Urothelium cell line (cell line): ENCODE measurements around the gene TMEM80.
A peak's percentile ranks its signal among the peaks of the same experiment; 100 is the strongest.
"Not testable (repeated sequence)": the region's sequence is repeated elsewhere in the genome, so short reads cannot be mapped to it uniquely, and the experiment has no call there.

ENCODE experiments used
- DNase-seq: peaks from one replicate; pipeline ENCODE4 v3.0.0; 2011; ENCODE audit warnings: low spot score, mixed read lengths
- FAIRE-seq: peaks from 2 replicates; lab custom pipeline; 2011; peaks lifted over from hg19 to GRCh38; lab: Jason Lieb, UNC

The TMEM80 gene

GRCh38 chr11:695538-696248 lies at the start of gene TMEM80:
TMEM80 (plus strand) TSS chr11:695816; CDS start chr11:695828, 12 bp downstream.
- DNase-seq (peak; percentile 76), FAIRE-seq (no peak)

- FAIRE-seq (no peak), DNase-seq (no peak)
These were observed 49.4 kb upstream of the TMEM80 start for GRCh38 chr11:646214-646613.

GRCh38 chr11:647672-648158 lies 47.9 kb upstream of the TMEM80 start:
- DNase-seq, FAIRE-seq: not testable (repeated sequence)

DNA sequence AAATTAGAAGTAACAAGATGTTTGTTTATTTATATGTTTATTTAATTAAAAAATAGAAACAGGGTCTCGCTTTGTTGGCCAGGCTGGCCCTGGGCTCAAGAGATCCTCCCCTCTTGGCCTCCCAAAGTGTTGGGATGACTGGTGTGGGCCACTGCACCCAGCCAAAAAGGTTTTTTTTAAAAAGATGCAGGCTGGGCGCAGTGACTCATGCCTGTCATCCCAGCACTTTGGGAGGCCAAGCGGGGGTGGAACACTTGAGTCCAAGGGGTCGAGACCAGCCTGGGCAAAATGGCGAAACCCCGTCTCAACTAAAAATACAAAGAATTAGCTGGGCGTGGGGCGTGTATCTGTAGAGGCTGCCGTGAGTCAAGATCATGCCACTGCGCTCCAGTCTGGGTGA lies 45.1 kb upstream of the TMEM80 start:
- DNase-seq (no peak), FAIRE-seq (no peak)

DNA sequence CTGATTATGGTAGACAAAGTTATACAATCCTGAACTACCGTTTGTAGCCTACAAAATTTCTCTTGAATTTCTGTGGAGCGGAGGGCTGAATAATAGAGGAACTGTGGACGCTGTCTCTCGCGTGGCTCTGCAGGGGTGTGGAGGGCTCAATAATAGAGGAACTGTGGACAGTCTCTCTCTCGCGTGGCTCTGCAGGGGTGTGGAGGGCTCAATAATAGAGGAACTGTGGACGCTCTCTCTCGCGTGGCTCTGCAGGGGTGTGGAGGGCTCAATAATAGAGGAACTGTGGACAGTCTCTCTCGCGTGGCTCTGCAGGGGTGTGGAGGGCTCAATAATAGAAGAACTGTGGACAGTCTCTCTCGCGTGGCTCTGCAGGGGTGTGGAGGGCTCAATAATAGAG lies 42.5 kb upstream of the TMEM80 start:
- DNase-seq, FAIRE-seq: not testable (repeated sequence)

DNA sequence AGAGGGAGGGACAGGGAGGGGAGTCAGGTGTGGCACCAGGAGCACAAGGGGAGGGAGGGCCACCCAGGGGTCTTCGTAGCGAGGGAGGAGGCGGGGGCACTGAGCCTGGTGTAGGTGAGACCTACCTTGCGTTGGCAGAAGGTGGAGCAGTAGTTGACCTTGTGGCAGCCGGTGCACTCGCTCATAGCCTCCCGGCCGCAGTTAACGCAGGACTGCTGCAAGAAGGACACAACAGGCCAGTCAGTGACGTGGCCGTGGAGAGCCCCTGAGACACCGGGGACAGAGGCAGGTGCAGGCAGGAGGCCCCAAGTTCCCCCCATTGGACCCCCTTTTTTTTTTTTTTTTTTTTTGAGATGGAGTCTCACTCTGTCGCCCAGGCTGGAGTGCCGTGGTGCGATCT lies 41.8 kb upstream of the TMEM80 start:
- no peak for DNase-seq
- FAIRE-seq, result no peak

GRCh38 chr11:654444-654843 lies 41.2 kb upstream of the TMEM80 start:
- not testable (repeated sequence) for DNase-seq, FAIRE-seq

DNA sequence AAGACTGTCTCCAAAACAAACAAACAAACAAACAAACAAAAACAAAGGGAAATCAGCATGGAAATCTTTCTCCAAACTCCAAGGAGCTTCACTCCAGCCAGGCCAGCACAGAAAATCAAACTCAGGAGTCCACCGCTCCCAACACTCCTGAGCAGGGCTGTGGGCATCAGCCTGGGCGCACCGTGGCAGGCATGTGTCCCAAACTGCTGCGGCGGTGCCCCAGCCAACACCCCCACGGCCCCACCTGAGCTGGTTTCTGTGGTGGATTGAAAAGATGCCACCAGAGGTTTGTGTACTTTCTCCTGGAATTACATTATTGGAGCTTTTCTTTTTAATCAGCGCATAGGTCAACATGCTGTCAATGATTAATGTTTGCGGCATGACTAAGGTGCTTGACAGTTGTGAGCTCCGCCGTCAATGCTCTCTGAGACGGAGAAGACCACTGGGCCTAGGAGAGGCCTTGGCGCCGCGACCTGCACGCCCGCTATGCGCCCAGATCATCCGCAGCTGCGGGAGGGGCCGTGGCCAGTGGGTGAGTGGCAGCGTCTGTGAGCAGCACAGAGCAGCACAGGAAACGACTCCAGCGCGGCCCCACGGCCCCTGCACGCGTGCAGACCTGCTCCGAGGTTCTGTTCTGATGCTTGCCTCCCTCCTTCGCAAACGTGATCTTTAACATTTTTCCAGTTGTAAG lies 40.4 kb upstream of the TMEM80 start:
- no peak for DNase-seq

DNA sequence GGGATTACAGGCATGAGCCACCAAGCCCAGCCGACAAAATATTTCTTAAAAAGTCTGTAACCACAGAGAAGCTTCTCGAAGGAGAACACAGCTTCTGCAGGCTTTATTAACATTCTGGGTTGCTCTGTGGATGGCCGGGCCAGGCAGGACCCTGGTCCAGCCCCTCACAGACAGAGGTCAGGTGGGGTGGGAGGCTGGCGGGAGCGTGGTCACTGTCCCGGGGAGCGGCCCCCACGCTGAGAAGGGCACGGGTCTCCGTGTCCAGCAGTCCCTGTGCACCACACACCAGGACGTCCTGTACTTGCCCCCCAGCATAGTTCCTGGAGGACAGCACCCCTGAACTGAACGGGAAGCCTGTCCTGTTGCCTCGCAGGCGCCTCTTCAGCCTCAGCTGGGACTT lies 39.2 kb upstream of the TMEM80 start:
- DNase-seq, result no peak
- FAIRE-seq, result no peak

More for the DNA sequence above, 40.4 kb upstream of the TMEM80 start:
- FAIRE-seq, result no peak

GRCh38 chr11:656866-657265 lies 38.8 kb upstream of the TMEM80 start:
- no peak for DNase-seq
- FAIRE-seq, result no peak

GRCh38 chr11:657691-658126 lies 37.9 kb upstream of the TMEM80 start:
- FAIRE-seq, result no peak
- DNase-seq, result no peak

GRCh38 chr11:659532-660085 lies 36.0 kb upstream of the TMEM80 start:
- DNase-seq (no peak), FAIRE-seq (no peak)

DNA sequence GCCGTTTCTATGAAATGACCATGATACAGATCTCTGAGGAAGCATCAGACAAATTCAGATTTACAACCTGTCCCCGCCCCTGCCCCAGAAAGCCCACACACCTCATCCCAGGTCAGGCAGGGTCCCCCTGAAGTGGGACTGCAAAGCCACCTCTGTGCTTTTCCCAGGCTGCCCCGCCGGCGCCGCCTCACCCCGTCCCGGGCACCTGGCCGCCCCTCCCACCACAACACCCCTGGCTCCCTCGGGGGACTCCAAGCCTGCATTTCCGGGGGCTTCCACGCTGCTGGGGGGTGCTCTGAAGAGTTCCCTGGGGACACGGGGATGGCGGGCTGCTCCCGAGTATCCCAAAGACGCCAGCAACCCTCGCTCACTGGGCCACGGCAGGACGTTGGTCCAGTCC lies 35.3 kb upstream of the TMEM80 start:
- FAIRE-seq (no peak), DNase-seq (no peak)

GRCh38 chr11:660681-661444 lies 34.8 kb upstream of the TMEM80 start:
- DNase-seq (no peak), FAIRE-seq (no peak)

GRCh38 chr11:662689-663274 lies 32.8 kb upstream of the TMEM80 start:
- FAIRE-seq (peak; percentile 13), DNase-seq (peak; percentile 65)

DNA sequence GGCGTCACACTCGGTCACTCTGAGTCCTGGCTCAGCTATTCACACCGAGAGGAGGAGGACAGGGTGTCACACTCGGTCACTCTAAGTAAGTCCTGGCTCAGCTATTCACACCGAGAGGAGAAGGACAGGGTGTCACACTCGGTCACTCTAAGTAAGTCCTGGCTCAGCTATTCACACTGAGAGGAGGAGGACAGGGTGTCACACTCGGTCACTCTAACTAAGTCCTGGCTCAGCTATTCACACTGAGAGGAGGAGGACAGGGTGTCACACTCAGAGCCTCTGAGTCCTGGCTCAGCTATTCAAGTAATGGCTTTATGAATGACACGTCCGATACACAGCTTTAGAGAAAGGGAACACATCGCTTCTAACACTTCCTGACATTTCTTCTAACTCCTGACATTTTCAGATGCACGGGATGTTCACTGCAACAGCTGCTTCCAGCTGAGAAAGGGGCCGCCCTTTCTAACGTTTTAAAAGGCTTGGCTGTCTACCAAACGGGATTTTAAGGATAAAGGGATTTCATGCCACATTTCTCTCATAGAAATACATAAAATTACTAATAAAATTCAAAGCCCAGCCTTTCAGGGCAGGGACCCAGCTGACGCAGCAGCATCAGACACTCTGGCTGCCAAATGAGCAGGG lies 30.4 kb upstream of the TMEM80 start:
- no peak for DNase-seq

DNA sequence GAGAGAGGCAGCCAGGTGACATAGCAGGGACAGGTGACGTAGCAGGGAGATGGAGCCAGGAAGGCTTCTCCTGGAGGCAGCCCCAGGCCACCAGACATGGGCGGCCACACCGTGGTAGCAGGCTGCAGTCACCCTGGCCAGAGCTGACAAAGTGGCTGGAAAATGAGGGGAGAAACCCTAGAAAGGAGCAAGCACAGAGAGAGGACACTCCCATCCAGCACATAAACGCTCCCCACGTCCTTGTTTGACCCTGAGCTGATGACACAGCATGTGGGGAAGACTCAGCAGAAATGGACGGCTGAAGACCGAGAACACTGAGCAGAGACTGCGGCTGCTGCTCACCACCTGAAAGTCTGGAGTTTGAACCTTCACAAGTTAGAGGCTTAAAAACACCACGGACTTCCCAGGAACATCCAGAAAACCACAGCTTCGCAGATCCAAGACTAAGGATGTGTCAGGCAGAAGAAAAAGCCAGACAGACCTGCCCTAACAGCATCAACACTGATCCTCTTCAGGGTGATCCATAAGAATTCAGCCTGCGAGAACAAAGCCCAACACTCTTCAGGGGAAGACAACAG lies 29.8 kb upstream of the TMEM80 start:
- no peak for DNase-seq
- no peak for FAIRE-seq

More for the DNA sequence above, 30.4 kb upstream of the TMEM80 start:
- no peak for FAIRE-seq

DNA sequence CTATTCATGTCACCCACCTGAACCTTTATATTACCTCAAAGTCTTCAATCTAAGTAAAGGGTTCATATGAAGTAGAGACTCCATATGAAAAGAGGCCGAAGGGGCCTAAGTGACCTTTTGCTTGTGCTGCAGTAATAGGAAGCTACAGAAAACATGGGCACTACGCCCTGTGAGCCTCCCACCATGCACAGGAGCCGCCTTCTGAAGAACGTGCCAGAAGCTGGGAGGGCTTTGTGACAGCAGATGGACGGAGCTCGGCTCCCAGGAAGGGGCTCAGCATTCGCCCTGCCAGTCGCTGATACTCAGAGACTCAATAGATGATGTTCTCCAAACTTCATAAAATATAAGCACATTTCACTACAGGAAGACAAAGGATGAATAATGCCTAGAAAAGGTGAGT lies 21.8 kb upstream of the TMEM80 start:
- FAIRE-seq (no peak), DNase-seq (no peak)

- DNase-seq, result no peak
- no peak for FAIRE-seq
These were observed 21.2 kb upstream of the TMEM80 start for GRCh38 chr11:674406-674805.

DNA sequence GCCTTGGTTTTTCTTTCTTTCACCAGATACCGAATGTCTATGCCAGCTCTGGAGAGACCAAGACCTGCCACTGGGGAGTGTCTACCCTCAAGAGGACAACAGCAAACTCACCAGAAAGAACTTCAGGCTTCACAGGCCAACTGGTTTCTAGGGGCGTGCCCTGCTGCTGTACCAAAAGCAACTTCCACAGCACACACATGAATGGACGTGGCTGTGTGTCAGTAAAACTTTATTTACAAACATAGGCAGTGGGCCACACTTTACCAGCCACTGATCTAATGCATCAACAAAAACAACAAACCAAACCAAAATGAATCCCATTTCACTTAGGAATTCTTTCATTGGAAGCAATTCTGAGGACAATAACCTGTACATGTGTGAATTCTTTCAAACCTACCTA lies 17.3 kb upstream of the TMEM80 start:
- FAIRE-seq, result no peak
- DNase-seq, result no peak
